SKM-1 (cell line): Measurements from ENCODE around the gene ZDHHC8.

Experiments
- DNase-seq: peaks from one replicate; lab custom pipeline; 2025; ENCODE audit not compliant: unreplicated experiment; lab: John Stamatoyannopoulos, UW

ZDHHC8 gene

GRCh38 chr22:20177217-20177911 is 45.8 kb downstream of the ZDHHC8 start:
- DNase-seq, result no peak

- no peak for DNase-seq
Observed at GRCh38 chr22:20178075-20178914, 46.7 kb downstream of the ZDHHC8 start.

- DNase-seq, result no peak
Observed at GRCh38 chr22:20178915-20179227, 47.3 kb downstream of the ZDHHC8 start.

- DNase-seq, result no peak
Observed at GRCh38 chr22:20179455-20180244, 48.0 kb downstream of the ZDHHC8 start.

- no peak for DNase-seq
Observed at GRCh38 chr22:20180245-20180630, 48.6 kb downstream of the ZDHHC8 start.

GRCh38 chr22:20180640-20181039 is 49.0 kb downstream of the ZDHHC8 start:
- DNase-seq, result no peak

GRCh38 chr22:20181194-20181883 is 49.7 kb downstream of the ZDHHC8 start:
- DNase-seq, result no peak

GRCh38 chr22:20181884-20182236 is 50.3 kb downstream of the ZDHHC8 start:
- no peak for DNase-seq

- no peak for DNase-seq
Observed at GRCh38 chr22:20182365-20182764, 50.8 kb downstream of the ZDHHC8 start.

GRCh38 chr22:20183101-20183500 is 51.5 kb downstream of the ZDHHC8 start:
- no peak for DNase-seq

- no peak for DNase-seq
Observed at GRCh38 chr22:20183823-20184222, 52.2 kb downstream of the ZDHHC8 start.

- DNase-seq, result no peak
Observed at GRCh38 chr22:20184501-20185165, 53.0 kb downstream of the ZDHHC8 start.

- DNase-seq, result no peak
Observed at GRCh38 chr22:20185750-20186149, 54.1 kb downstream of the ZDHHC8 start.

- no peak for DNase-seq
Observed at GRCh38 chr22:20186183-20186870, 54.7 kb downstream of the ZDHHC8 start.

- DNase-seq, result no peak
Observed at GRCh38 chr22:20186871-20187546, 55.4 kb downstream of the ZDHHC8 start.

GRCh38 chr22:20187777-20188566 is 56.4 kb downstream of the ZDHHC8 start:
- no peak for DNase-seq

GRCh38 chr22:20188567-20188877 is 56.9 kb downstream of the ZDHHC8 start:
- DNase-seq, result no peak

- DNase-seq, result no peak
Observed at GRCh38 chr22:20191000-20191515, 59.5 kb downstream of the ZDHHC8 start.

- DNase-seq, result no peak
Observed at GRCh38 chr22:20191803-20192202, 60.2 kb downstream of the ZDHHC8 start.
